NCI-H2081 treated with DMSO at 0.1 percent for 48 hours (cell line): ENCODE data around the gene CAV3.
"Not testable (repeated sequence)": the region's sequence is repeated elsewhere in the genome, so short reads cannot be mapped to it uniquely, and the experiment has no call there.

Source experiments
- DNase-seq: peaks from one replicate; lab custom pipeline; 2025; lab: John Stamatoyannopoulos, UW

Gene CAV3

GRCh38 chr3:8733332-8734094 lies at the start of gene CAV3:
CAV3 (plus strand) TSS chr3:8733802; CDS start chr3:8733877, 75 bp downstream.
- no peak for DNase-seq

- not testable (repeated sequence) for DNase-seq
These were observed 48.6 kb upstream of the CAV3 start for GRCh38 chr3:8684992-8685391.

- DNase-seq, result not testable (repeated sequence)
These were observed 42.3 kb upstream of the CAV3 start for GRCh38 chr3:8691295-8691694.

- DNase-seq, result no peak
These were observed 31.0 kb upstream of the CAV3 start for GRCh38 chr3:8702560-8702959.

- no peak for DNase-seq
These were observed 28.0 kb upstream of the CAV3 start for GRCh38 chr3:8705575-8705974.

- no peak for DNase-seq
These were observed 24.3 kb upstream of the CAV3 start for GRCh38 chr3:8709287-8709686.

- DNase-seq, result peak; percentile 74
These were observed 23.6 kb upstream of the CAV3 start for GRCh38 chr3:8709801-8710507.

- DNase-seq, result no peak
These were observed 21.3 kb upstream of the CAV3 start for GRCh38 chr3:8712045-8712907.

GRCh38 chr3:8712908-8713255 lies 20.7 kb upstream of the CAV3 start:
- no peak for DNase-seq

- DNase-seq, result no peak
These were observed 19.5 kb upstream of the CAV3 start for GRCh38 chr3:8713901-8714759.

GRCh38 chr3:8715757-8716156 lies 17.8 kb upstream of the CAV3 start:
- DNase-seq, result not testable (repeated sequence)

GRCh38 chr3:8722808-8723207 lies 10.8 kb upstream of the CAV3 start:
- no peak for DNase-seq

GRCh38 chr3:8723612-8724011 lies 10.0 kb upstream of the CAV3 start:
- no peak for DNase-seq

- no peak for DNase-seq
These were observed 9.4 kb upstream of the CAV3 start for GRCh38 chr3:8724108-8724752.

GRCh38 chr3:8727605-8728512 lies 5.7 kb upstream of the CAV3 start:
- DNase-seq, result no peak

- DNase-seq, result no peak
These were observed 4.1 kb upstream of the CAV3 start for GRCh38 chr3:8729479-8729878.

- no peak for DNase-seq
These were observed 2.9 kb upstream of the CAV3 start for GRCh38 chr3:8730656-8731055.

GRCh38 chr3:8732413-8732812 lies 1.2 kb upstream of the CAV3 start:
- no peak for DNase-seq

- DNase-seq, result no peak
These were observed 706 bp downstream of the CAV3 start for GRCh38 chr3:8734137-8734878.
